Erythroblast (primary cell): ENCODE results near the gene R3HDM2.

Experiments used
- GATA1 ChIP-seq: IDR thresholded peaks from 2 replicates; pipeline ENCODE4 v1.6.1; 2011; ENCODE audit warnings: low read depth, mild to moderate bottlenecking, control low read depth, low read length, moderate library complexity
- POLR2A ChIP-seq: IDR thresholded peaks from 2 replicates; pipeline ENCODE4 v1.6.1; 2011; ENCODE audit warnings: mild to moderate bottlenecking, low read length

DNA sequence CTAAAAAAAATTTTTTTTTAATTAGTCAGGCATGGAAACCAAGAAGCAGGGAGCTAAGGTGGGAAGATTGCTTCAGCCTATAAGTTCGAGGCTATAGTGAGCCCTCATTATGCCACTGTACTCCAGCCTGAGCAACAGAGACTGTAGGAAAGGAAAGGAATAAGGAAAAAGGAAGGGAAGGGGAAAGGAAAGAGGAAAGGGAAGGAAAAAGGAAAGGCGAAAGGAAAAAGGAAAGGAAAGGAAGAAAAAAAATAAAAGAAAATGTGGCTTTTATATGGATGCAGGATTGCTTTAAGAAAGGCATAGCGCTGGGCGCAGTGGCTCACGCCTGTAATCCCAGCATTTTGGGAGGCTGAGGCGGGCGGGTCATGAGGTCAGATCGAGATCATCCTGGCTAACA lies 70.4 kb downstream of the R3HDM2 start:
- TF ChIP-seq POLR2A (no peak), GATA1 (no peak)
